EL (cell line): ENCODE measurements around the gene CDK4.
"Not testable (repeated sequence)": the region's sequence is repeated elsewhere in the genome, so short reads cannot be mapped to it uniquely, and the experiment has no call there.

Experiments used
- DNase-seq: peaks from one replicate; pipeline ENCODE4 v3.0.0-alpha.2; 2016

Gene CDK4

GRCh38 chr12:57751788-57752667 lies at the start of gene CDK4:
CDK4 (minus strand) TSS chr12:57752310; CDS start chr12:57751717, 593 bp downstream.
- peak; percentile 100 for DNase-seq

GRCh38 chr12:57800965-57801364 lies 48.9 kb upstream of the CDK4 start:
- no peak for DNase-seq

GRCh38 chr12:57797933-57798332 lies 45.8 kb upstream of the CDK4 start:
- DNase-seq = no peak

GRCh38 chr12:57796996-57797395 lies 44.9 kb upstream of the CDK4 start:
- no peak for DNase-seq

- DNase-seq = peak; percentile 52
Observed at GRCh38 chr12:57795354-57795753, 43.2 kb upstream of the CDK4 start.

GRCh38 chr12:57793920-57794319 lies 41.8 kb upstream of the CDK4 start:
- DNase-seq = peak; percentile 84

- DNase-seq = no peak
Observed at GRCh38 chr12:57783861-57784260, 31.8 kb upstream of the CDK4 start.

GRCh38 chr12:57783466-57783801 lies 31.3 kb upstream of the CDK4 start:
- no peak for DNase-seq

- DNase-seq = peak; percentile 92
Observed at GRCh38 chr12:57782608-57783465, 30.7 kb upstream of the CDK4 start, which contains the start of gene TSFM. TSFM (plus strand) TSS chr12:57782787; CDS start chr12:57782802, 15 bp downstream.

- DNase-seq = no peak
Observed at GRCh38 chr12:57782243-57782607, 30.1 kb upstream of the CDK4 start.

GRCh38 chr12:57781801-57782200 lies 29.7 kb upstream of the CDK4 start:
- no peak for DNase-seq

GRCh38 chr12:57781244-57781643 lies 29.1 kb upstream of the CDK4 start:
- DNase-seq = no peak

- DNase-seq = no peak
Observed at GRCh38 chr12:57780284-57780897, 28.3 kb upstream of the CDK4 start.

- peak; percentile 32 for DNase-seq
Observed at GRCh38 chr12:57779736-57780135, 27.6 kb upstream of the CDK4 start.

- no peak for DNase-seq
Observed at GRCh38 chr12:57777911-57778310, 25.8 kb upstream of the CDK4 start.

- no peak for DNase-seq
Observed at GRCh38 chr12:57777367-57777766, 25.3 kb upstream of the CDK4 start.

- no peak for DNase-seq
Observed at GRCh38 chr12:57776247-57776587, 24.1 kb upstream of the CDK4 start.

GRCh38 chr12:57775563-57776246 lies 23.6 kb upstream of the CDK4 start:
- no peak for DNase-seq

GRCh38 chr12:57775044-57775443 lies 22.9 kb upstream of the CDK4 start:
- DNase-seq = no peak

- not testable (repeated sequence) for DNase-seq
Observed at GRCh38 chr12:57774634-57775033, 22.5 kb upstream of the CDK4 start.

- DNase-seq = peak; percentile 75
Observed at GRCh38 chr12:57772429-57773322, 20.6 kb upstream of the CDK4 start, which contains the start of gene EEF1AKMT3. EEF1AKMT3 (plus strand) TSS chr12:57772614; CDS start chr12:57772725, 111 bp downstream.
